Neural progenitor cell (in vitro differentiated cells): ENCODE results near the gene APIP.

Experiments used
- CTCF ChIP-seq: fragments of 200-600 bp; sonication (generic); IDR thresholded peaks from 2 replicates; pipeline ENCODE4 v1.5.1; 2017; ENCODE audit warnings: antibody characterized with exemption, mild to moderate bottlenecking
- EZH2 ChIP-seq: fragments of 200-600 bp; sonication (generic); IDR thresholded peaks from 2 replicates; pipeline ENCODE4 v1.6.1; 2017; ENCODE audit warnings: antibody characterized with exemption, mild to moderate bottlenecking, moderate library complexity
- EZH2phosphoT487 ChIP-seq: fragments of 200-600 bp; sonication (generic); IDR thresholded peaks from 2 replicates; pipeline ENCODE4 v1.6.1; 2017; ENCODE audit warnings: antibody characterized with exemption

- no peak for TF ChIP-seq CTCF
- no peak for TF ChIP-seq EZH2
- no peak for TF ChIP-seq EZH2phosphoT487
Observed at GRCh38 chr11:34924714-34925113, 8.5 kb upstream of the APIP start.
